ENCODE measurements around the gene IQGAP2. TPM values are rescaled to one million over a fixed set of nuclear protein-coding genes. Genes with fewer than 3 reads are reported as not detected.

IQGAP2 gene
- total RNA-seq, 1 donor from 2014 or later, result 72.0 TPM

DNA sequence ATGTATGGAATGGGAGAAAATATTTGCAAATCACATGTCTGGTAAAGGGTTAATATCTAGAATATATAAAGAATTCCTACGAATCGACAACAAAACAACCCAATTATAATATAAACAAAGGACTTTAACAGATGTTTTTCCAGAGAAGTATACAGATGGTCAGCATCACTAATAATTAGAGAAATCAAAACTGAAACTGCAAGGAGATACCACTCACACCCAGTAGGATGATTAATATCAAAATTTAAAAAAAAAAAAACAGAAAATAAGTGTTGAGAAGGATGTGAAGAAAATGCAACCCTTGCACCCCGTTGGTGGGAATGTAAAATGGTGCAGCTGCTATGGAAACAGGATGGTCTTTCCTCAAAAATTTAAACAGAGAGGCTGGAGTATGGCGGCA, 278.2 kb downstream of the IQGAP2 start:
- intact Hi-C loops (cut with micrococcal nuclease), result no loop called here

DNA sequence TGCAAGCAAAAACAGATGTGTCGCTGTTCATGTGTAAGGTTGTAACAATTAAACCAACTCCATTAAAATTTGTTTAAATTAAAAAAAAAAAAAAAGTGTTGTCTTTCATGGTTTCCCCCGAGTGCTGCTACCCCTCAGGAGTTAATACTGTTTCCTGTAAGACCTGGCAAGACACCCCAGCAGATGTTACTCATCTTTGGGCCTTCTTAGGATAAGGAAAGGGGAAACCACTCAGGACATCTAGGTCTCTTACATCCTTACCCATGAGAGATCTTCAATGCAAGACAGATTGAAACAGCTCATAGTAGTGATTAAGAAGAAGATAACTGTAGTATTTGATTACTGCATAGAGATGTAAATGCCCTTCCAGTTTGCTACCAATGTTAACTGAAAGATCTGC, 279.3 kb downstream of the IQGAP2 start:
- intact Hi-C loops (cut with micrococcal nuclease), result no loop called here

DNA sequence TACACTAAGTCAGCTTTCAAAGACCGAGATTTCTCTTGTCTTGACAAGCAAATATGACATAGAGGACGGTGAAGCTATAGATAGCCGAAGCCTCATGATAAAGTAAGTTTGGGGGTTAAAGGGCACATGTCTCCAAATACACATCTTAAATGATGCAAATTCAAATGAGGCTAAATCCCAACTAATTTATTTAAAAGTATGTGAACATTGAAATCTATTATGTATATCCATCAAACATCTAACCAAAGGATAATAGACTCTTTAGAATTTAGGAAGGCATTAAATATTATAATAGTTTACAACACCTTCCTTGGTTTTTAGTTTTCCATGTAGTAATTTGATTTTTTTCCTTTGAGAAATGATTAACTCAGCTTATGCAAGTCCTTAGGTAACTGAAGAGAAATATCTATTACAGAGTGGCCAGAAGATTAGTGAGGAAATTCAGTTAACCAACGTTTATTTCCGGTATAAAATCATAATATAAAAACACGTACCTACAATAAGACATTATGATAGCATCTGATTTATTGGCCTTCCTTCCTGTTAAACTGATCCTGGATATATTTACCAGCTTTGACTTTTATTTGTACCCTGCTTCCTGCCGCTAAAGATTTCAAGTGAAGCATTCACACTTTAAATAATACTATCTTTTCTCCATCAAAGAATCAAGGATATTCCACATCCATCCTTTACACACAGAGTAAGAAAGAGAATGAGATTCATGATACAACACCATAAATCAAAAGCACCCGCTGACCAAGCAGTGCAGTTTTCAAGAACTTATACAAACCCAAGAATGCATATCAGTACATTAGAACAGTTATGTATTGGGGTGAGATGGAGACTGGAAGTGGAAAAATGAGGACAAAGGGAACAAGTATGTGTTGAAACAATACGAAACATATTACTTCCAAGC, 281.0 kb downstream of the IQGAP2 start:
- intact Hi-C loops (cut with micrococcal nuclease), result no loop called here

GRCh38 chr5:76684756-76685519, 281.9 kb downstream of the IQGAP2 start:
- intact Hi-C loops (cut with micrococcal nuclease), result no loop called here

DNA sequence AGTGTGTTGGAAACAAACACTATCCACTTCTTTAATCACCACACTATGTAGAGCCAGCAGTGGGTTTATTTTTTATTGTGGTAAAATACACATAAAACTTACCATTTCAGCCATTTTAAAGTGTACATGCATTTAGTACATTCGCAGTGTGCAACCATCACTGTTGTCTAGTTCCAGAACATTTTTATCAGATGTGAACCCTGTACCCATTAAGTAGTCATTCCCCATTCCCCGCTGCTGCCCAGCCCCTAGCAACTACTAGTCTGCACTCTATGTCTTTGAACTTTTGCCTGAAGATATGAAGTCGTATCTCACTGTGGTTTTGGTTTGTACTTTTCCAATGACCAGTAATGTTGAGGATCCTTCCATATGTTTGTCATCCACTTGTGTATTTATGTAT, 282.6 kb downstream of the IQGAP2 start:
- intact Hi-C loops (cut with micrococcal nuclease), result no loop called here

- intact Hi-C loops (cut with micrococcal nuclease), result no loop called here
Observed at GRCh38 chr5:76688212-76688611, 285.1 kb downstream of the IQGAP2 start.

GRCh38 chr5:76688836-76689235, 285.8 kb downstream of the IQGAP2 start:
- intact Hi-C loops (cut with micrococcal nuclease), result no loop called here

DNA sequence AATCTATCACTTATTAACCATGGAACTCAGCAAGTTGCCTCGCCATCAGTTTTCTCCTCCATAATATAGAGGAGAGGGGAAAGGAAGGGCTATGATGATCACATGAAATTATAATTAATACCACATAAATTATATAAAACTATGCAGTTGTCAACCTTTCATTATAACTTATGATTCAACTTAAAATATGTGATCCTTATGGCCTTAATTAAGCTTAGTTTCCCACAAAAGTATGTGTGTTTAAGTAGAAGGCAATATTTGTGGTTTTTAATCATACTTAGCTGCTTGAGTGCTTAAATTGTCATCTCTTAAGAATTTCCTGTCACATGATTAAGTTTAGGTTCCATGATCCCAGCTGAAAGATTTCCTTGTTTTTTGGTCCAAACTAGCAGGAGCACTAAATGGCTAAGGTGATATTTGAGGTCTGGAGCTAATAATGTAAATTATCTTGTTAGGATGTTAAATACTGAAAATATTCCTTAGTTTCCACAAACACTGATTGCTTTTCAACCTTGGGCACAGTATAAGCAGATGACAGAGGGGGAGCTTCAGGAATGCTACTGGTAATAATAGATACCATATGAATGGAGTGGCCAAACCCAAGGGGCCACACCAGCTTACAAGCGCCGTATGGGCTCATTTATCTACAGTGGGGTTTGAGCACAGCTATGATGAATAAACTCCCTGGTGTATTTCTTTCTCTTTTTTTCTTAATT, 286.4 kb downstream of the IQGAP2 start:
- intact Hi-C loops (cut with micrococcal nuclease), result no loop called here

DNA sequence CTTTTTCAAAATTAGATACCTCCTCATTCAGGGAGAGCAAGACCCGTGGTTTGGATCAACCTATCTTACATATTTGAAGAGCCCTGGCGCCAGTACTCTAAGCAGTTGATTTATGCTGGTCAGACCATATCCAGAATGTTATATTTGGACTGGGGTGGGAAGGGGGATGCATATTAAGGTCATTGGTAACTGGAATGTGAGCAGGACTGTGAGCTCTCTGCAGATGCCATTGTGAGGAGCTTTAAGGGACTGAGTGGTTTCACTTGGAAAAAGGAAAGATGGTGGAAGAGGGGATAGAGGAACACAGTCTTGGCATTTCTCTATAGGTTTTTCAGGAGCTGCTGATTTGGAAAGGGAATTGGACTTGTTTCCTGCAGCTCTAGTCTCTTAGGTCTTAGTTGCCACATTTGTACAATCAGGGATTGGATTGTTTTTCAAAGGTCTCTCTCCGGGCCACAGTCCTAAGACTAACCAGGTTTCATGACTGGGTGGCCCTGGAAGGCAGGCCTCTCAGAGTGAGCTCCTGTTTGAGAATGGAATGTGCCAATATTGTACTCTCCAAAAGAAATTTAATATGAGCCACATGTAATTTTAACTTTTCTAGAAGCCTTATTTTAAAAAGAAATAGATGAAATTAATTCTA, 287.1 kb downstream of the IQGAP2 start:
- intact Hi-C loops (cut with micrococcal nuclease), result no loop called here

- intact Hi-C loops (cut with micrococcal nuclease), result no loop called here
Observed at GRCh38 chr5:76690704-76691466, 287.8 kb downstream of the IQGAP2 start.

DNA sequence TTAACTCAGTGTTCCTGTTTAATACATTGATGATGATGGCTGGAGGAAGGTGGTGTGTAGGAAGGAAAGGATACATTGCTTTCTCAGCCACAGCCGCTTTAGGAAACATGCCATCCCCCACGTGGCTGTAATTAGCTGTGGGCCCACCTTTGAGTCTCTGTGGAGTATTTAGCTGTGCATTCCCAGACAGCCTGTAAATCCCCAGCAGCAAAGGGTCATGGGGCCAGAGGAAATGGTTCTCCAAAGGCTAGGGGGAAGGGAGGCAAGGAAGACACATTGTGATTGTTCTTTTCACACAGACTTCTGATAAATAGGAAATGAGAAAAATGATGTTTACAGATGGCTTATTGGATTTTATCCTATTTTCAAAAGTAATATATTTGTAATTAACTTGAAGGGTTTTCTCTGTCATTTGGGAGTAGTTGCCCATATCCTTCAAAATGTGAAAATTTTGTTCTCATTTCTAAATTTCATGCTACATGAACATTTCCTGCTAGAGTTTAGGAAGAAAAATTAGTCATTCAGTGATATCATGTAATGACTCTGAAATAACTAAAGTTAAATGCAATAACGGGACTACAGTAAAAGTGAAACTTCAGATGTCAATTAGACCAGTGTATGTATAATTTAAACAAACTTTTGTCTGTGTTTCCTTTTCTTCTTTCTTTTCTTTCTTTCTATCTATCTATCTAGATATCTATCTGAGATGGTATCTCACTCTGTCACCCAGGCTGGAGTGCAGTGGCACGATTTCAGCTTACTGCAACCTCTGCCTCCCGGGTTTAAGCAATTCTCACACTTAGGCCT, 288.6 kb downstream of the IQGAP2 start:
- intact Hi-C loops (cut with micrococcal nuclease), result no loop called here

DNA sequence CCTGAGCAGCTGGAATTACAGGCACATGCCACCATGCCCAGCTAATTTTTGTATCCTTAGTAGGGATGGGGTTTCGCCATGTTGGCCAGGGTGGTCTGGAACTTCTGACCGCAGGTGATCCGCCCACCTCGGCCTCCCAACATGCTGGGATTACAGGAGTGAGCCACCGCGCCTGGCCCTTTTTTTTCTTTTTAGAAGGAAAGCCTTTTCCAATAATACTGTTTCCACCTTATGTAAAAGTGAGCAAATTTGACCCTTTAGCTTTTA, 289.1 kb downstream of the IQGAP2 start:
- intact Hi-C loops (cut with micrococcal nuclease), result no loop called here

DNA sequence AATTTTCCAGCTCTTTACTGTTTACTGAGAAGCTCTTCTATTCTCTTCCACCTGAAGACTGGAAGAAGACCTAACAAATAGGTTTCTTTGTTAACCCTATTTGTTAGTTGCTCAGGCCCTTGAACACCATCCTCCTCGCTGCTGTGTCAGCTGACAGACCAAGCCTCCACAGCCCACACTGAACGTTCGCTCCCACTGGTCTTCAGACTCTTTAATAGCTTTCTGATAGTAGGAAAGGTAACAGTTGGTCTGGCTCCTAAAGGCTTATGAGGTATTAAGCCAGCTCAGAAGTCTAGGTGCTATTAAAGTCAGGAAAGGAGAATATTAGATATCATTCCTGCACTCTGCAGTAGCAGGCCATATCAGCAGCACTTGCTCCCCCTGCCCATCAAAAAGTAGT, 289.6 kb downstream of the IQGAP2 start:
- intact Hi-C loops (cut with micrococcal nuclease), result no loop called here

DNA sequence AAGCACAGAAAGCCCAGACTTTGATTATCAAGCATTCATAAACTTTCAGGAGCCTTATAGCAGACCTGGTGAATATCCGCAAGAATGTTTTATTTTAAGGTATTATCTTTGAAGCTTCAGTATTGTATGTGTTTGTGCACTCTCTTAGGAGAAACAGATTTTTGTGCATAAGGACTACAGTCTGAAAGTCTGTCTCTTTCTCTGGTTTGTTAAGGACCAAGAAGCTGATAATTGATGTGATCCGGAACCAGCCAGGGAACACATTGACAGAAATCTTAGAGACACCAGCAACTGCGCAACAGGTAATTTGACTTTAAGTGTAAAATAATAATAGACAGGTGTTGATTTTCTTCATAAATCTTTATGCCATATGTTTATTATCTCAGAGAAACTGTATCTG, 290.1 kb downstream of the IQGAP2 start:
- intact Hi-C loops (cut with micrococcal nuclease), result no loop called here

- intact Hi-C loops (cut with micrococcal nuclease), result no loop called here
Observed at GRCh38 chr5:76694317-76694716, 291.2 kb downstream of the IQGAP2 start.

GRCh38 chr5:76695346-76695745, 292.3 kb downstream of the IQGAP2 start:
- intact Hi-C loops (cut with micrococcal nuclease), result no loop called here

GRCh38 chr5:76696251-76696650, 293.2 kb downstream of the IQGAP2 start:
- intact Hi-C loops (cut with micrococcal nuclease), result no loop called here

DNA sequence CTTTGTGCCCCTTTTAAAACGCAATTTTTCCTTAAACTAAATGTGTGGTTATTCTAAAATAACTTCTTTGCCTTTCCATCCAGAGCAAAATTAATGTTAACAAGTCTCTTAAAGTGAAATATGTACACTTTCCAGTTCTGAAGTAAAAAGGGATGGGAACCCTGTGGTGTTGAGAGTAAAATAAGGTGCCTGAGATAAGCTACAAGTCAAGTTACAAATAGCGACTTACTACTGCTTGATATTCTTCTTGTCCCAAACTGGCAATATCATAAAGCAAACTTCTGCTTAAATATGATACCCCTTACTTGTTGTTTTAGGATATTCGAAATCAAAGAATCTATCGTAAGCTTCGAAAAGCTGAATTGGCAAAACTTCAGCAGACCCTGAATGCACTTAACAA, 294.6 kb downstream of the IQGAP2 start:
- intact Hi-C loops (cut with micrococcal nuclease), result no loop called here

DNA sequence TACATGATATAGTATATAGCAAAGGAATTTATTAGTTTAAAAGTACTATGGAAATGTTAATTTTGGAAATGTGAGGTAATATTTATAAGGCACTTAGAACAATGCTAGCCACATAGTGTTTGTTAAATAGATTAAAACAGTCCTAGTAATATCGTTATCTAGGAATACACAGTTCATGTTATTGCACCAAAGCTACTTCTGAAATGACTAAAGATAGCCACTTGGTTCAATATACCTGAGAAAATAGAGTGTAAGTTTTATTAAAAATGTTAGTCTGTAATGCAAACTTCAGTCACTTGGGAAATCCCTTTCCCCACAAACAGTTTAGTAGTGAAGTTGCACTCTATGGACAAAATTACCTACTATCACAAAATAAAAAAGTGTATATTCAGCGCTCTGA, 297.5 kb downstream of the IQGAP2 start:
- intact Hi-C loops (cut with micrococcal nuclease), result no loop called here

GRCh38 chr5:76701298-76701697, 298.2 kb downstream of the IQGAP2 start:
- intact Hi-C loops (cut with micrococcal nuclease), result no loop called here
